ENCODE measurements around the gene PCDH8.

The PCDH8 gene, protein sequence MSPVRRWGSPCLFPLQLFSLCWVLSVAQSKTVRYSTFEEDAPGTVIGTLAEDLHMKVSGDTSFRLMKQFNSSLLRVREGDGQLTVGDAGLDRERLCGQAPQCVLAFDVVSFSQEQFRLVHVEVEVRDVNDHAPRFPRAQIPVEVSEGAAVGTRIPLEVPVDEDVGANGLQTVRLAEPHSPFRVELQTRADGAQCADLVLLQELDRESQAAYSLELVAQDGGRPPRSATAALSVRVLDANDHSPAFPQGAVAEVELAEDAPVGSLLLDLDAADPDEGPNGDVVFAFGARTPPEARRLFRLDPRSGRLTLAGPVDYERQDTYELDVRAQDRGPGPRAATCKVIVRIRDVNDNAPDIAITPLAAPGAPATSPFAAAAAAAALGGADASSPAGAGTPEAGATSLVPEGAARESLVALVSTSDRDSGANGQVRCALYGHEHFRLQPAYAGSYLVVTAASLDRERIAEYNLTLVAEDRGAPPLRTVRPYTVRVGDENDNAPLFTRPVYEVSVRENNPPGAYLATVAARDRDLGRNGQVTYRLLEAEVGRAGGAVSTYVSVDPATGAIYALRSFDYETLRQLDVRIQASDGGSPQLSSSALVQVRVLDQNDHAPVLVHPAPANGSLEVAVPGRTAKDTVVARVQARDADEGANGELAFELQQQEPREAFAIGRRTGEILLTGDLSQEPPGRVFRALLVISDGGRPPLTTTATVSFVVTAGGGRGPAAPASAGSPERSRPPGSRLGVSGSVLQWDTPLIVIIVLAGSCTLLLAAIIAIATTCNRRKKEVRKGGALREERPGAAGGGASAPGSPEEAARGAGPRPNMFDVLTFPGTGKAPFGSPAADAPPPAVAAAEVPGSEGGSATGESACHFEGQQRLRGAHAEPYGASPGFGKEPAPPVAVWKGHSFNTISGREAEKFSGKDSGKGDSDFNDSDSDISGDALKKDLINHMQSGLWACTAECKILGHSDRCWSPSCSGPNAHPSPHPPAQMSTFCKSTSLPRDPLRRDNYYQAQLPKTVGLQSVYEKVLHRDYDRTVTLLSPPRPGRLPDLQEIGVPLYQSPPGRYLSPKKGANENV

DNA sequence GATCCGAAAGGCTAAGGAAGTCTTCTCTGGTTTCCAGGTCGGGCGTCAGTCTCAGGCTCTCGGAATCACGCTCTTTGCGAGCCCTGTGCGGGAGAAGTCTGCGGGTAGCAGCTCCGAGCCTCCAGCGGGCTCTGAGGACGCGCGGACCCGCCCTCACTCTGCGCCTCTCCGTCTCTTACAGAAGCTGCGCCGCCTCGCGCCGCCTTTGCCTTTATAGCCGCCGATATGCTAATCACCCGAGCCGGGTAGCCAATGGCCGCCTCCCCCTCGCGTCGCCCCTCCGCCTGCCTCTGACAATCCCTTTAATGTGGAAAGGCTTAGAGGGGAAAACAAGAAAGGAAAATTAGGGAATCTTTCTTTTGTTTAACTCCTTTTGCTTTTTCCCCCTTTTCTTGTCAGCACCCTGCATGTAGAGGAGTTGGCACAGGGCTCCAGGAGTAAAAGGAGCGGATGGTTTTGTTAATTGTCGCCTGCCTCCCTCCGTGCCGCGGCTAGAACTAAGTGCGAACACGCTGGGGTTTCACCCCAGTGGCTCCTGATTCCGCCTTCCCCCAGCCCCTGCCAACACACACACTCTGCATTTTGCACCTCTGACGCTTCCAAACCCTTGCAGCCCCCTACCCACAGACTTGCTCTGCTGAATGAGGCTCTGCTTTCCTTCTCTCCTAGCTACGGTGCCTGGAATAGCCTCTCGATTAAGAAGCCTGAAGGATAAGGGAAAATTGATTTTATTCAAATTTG lies at the start of gene PCDH8:
TSS of gene PCDH8 (minus strand) at position 186 of the 741 bp plus-strand sequence. CDS start 204 bp downstream, outside the sequence.
- DNase-seq: peak; percentile 85 to 91

DNA sequence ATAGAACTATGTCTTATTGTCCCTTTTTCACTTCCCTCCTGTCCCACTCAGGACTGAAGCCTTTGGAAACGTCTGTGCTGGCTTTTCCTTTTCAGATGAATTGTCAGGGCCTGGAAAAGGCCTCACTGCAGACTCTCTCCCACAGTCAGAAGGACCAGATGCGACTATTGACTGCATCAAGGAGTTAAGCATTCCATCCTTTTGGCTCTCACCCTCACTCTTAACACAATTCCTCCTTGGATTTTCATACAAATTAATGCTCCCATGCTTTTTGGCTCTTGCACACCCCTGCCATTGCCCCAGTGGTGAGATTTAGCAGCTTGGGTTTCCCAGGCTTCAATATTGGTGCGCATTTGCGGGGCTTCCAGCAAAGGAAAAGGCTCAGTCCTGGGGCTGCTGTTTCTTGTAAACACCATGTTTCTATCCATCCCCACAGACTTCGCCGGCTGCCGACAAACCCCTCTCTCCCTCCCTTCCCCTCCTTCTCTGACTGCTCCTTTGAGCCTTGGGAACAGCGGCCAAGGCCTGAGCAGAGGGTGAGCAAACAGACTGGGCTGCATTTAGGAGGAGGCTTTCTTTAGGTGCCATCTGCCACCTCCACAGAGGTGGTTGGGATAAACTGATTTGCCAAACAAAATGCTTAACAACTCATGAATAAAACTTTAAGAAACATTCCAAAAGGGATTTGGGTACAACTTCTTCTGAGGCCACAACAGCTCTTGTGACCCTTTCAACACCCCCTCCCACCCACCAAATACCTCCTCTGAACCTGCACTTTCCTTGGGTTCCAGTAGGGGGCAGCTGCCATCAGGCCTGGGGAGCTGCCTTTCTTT lies 48.6 kb upstream of the PCDH8 start:
- peak in 1 of 2 experiments; percentile 6 for DNase-seq

DNA sequence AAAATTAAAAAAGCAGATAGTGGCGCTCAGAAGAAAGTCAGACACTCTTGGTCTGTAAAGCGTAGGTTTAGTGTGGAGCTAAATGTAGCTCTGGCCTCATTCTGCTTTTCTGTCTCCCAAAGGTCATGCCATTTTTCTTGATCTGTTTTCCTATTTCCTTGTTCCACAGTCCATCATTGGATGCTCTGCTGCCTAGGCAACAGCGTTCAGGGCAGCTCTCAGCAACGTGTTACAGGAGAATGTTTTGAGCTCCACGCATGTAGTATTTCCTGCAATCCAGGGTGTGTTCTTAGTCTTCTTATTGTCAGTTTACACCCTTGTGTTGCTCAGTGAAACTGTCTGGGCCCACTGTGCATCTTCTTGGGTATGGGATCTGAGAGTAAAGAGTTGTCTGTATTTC lies 46.0 kb upstream of the PCDH8 start:
- no peak for DNase-seq

DNA sequence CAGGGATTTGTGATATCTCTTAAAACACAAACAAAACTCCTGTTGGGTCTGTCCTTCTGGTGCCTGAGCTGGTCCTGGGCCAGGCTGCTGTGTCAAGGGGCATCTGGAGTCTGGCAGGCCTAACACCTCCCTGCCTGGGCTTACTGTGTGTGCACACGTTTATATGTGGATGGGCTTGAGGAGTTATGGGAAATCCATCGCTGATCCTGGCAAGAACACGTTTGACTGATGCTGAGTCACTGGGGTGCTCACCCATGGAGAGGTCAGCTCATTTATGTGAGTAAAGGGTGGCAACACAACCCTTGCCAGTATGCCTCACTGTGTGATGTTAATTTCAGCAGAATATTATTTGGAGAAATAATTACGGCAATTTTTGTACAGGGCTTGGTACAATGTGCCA lies 44.5 kb upstream of the PCDH8 start:
- DNase-seq: no peak

DNA sequence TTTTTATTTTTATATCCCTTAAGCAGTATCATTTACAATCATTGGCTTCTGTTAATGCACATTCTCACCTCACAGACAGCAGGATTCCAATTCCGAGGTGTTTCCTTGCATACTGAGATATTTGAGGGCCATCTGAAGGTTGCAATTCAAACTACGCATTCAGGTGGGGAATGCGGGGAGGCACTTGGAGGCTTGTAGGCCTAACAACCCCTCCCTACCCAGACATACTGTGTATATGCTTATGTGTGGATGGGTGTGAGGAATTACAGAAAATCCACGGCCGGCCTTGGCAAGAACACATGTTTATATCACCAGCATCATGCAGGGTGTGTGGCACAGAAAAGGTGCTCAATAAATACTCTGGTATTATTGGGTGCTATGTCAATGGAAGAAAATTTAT lies 43.3 kb upstream of the PCDH8 start:
- DNase-seq: no peak

DNA sequence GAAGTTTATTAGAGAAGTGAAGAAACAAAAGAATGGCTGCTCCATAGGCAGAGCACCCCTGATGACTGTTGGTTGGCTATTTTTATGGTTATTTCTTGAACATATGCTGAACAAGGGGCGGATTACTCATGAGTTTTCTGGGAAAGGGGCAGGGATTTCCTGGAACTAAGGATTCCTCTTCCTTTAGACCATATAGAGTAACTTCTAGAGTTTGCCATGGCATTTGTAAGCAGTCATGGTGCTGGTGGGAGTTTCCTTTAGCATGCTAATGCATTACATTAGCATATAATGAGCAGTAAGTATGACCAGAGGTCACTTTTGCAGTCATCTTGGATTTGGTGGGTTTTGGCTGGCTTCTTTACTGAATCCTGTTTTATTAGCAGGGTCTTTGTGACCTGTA lies 38.7 kb upstream of the PCDH8 start:
- DNase-seq: no peak

DNA sequence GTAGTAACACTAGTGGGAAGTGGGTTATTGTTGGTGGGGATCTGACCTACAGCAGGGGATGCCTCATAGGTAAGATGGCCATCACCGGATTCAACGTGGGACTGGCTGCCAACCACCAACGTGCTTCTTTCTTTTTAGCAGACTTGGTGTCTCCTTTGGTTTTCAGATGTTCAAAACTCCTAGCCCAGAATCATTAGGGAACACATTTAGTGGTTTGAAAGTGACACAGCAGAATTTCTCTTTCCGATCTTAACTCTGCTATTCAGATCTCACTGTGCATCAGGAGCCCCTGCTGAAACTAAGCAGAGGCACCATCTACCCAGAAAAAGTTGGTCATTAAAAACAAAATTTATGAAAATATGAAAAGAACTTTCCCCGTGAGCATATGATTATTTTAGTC lies 36.7 kb upstream of the PCDH8 start:
- no peak for DNase-seq

DNA sequence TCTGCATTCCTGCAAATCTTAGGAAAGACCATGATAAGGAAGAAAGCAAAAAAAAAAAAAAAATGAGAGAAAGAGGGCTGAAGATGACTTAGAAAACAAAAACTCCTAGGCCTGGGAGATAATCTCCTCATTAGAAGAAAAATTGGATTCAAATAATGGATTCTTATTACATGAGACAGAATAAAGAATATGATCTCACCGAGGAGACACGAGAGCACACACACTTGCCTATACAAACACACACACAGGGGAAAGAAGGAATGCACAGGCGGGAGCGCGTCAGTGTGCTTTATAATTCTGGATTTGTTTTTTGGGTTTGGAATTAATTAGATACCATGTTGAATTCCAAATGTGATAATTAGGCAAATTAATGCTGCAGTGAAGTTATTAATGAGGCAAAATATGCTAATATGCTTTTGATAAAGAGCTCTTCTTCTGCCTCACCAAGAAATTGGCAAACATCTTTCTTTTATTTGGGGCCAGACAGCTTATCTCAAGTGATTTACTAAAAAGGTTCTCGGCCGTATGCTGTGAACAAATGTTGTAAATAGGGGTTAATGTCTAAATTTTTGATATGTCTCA lies 36.1 kb upstream of the PCDH8 start:
- DNase-seq: no peak

DNA sequence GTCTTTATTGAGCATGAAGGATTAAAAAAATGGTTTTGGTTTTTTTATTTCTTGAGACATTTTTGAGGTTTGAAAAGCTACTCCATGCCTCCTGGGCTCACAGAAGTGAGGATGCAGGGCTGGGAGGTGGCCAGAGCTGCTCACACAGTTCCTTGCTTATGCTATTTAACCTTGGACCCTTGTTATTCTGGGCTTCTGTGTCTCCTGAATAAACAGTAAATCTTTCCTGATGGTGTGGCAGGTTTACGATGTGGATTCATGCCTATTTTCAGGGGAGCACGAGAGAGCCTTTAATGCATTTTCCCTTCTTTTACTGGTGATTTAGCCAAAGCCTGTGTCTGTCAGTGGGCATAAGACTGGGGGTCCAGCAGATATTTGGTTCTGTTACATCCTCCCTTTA lies 34.3 kb upstream of the PCDH8 start:
- no peak for DNase-seq

DNA sequence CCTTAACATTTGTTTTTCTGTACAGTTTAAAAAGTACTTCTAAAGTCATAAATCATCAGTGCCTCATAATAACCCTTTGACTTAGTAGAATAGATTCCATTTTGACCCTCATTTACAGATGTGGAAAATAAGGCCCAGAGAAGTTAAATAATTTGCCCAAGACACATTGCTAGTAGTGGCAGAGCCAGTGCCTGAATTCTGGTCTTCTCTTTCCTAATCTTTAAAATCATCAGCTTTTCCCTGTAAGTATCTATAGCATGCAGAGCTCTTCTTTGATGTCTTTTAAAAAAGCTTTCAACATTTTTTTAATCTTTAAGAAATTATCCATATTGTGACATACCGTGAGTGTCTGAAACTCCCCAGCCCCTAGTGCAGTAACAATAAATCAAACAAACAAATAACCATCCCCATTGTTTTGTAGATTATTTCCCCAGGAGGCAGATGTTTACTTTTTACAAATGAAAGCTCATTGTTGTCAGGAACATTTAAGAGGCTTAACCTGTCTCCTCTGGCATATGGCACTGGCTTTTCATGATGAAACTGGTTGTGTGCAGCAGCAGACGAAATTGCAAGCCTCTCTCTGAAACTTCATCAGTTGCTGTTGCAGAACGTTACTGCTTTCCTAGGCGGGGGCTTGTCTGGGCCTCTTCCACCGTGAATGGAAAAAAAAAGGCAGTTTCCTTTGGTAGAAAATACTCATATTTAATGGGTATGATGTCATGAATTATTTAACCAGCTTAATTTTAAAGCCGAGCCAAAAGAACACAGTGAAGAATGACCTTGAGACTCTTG lies 31.7 kb upstream of the PCDH8 start:
- no peak for DNase-seq

DNA sequence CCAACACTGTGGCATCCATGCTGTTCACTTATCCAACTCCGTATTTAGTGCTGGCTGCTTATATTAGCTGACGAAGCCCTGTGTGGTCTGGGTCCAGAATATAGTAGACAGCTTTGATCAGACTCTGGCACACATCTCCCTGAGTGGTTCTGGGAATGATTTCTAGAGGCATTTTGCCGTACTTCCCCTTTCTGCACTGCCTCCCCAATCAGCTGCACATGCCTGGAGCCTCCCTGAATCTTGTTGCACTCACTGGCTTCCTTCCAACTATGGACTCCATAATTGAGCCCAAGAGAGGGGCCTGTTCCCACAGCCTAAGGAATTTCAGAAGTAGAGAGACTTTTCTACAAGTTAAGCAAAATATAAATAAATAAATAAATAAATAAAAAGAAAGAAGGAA lies 30.4 kb upstream of the PCDH8 start:
- DNase-seq: no peak

DNA sequence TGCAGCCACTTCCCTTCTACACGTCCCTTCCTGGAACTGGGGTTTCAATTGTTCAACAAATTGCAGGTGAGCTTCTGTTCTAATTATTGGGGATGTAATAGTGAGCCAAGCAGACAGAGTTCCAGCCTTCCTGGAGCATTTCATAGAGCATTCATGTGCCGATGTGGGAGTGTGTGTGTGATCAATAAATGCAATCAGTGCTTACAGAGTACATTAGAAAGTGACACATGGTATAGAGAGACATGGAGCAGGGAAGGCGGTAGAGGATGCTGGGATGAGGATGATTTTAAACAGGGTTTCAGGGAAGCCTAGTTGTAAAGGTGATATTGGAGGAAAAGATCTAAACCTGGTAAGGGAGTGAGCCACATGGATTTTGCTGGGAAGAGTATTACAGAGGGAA lies 21.7 kb upstream of the PCDH8 start:
- DNase-seq: no peak

DNA sequence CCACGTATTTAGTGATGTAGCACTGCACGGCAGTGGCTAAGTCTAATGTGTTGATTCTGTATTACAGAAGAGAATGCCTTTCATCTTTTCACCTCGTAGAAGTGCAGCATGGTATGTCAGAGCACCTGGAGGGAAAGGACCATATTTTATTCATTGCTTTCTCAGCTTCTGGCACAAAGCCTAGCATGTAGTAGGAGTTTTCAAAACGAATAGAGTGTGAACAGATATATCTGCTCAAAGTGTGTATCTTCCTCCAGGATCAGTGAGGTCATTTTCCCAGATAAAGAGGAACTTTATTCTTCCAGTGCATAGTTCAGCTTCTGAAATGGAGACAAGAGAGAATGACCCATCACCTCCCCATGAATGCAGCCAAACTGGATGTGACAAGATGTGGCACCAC lies 21.2 kb upstream of the PCDH8 start:
- no peak for DNase-seq

DNA sequence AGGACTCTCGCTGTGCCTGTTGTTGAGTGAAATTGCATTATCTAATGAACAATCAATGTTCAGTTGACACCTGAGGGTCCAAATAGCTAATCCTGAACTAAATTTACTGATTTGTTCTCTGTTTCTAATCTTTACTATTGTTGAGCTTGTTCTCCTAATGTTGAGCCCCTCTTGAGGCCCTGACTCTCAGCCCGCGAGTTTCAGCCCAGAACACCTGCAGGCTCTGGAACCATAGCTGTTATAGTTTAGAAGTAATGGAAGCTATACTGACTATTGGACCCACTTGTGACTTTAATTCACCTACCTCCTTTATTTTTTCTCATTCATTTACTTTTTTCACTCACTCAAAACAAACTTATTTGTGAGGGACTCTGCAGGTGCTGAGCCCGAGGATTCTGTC lies 20.6 kb upstream of the PCDH8 start:
- no peak for DNase-seq

DNA sequence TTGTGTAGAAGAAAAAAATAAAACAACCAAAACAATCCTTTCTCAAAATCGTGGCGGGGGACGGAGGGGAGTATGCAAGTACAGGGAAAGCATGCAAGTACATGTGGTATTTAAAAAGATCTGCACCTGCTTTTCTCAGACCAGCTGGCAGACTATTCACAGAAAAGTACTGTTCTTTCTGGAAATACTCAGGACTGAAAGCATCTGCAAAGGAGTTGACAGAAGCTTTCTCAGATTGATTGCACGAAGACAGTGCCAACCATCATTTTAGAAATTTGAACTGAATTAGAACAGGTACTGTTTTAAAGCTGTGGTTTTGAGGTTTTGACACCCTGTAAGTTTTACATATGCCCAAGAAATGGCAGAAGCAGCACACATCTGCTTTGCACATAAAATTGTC lies 19.8 kb upstream of the PCDH8 start:
- DNase-seq: no peak

DNA sequence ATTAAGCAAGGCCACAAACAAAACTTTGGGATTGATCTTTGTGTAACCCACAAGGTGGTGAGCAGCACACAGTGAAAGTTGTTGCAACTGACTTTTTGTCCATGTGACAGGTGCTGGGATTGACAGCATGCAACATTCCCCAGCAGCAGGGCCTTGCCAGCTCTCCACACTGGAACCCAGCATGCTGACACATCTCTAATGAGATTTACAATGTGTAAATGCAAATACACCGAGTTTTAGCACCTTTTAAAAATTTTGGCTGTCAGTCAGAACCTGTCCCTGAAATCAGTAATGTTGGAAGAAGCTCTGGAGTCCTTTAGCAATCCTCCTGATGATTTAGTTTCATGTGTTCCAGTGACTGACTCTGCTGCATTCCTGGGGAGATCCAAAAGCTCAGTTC lies 16.5 kb upstream of the PCDH8 start:
- DNase-seq: no peak

DNA sequence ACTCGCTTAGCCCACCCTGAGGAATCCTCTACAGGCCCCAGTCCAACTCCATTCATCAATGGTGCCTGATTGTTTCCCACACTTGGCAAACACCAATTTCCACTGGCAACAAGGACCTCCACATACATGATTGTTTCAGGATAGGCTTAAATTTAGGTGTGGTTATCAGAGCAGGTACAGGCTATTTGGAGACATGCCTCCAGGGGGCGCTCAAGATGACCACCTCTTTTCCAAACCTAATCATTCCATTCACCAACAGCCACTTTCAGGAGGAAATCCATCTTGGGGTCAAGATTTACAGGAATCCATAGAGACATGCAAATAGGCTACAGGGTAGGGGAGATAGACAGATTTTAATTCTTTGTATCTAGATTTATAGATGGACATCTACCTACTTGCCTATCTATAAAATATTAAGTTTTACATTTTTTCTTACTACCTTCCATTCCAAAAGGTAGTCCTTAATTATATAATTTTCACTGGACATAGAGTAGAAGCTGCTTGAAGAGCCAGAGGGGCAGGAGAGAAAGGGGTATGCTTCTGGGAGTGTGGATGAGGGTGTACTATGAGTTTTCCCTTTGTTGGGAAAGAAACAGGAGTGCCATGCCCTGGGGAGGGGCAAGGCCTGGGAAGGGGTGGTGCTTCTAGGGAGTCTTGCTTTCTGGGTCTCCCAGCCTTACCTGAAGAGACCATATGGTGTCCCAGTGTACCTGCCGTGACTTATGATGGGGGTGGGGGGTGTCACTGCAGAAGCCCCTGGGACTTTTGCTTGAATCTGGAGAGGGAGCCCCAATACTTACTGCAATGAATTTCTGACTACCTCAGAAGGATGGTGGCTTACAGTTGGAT lies 14.1 kb upstream of the PCDH8 start:
- peak in 1 of 2 experiments; percentile 45 for DNase-seq

DNA sequence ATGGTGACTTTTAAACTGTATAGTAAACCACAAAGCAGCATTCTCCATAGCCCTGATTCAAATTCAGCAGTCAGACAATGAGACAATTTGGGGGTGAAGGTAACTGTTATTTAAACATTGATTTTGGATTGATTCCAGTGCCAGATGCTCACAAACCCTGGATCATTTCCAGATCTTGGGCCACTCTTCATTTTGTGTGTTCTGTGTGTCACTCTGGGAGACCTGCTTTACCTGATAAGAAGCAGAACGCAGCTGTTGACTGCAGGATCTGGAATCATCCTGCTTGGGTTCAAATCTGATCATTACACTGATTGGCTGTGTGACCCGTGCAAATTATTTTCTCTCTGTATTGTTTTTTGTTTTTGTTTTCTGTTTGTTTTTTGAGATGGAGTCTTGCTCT lies 4.0 kb upstream of the PCDH8 start:
- DNase-seq: no peak

DNA sequence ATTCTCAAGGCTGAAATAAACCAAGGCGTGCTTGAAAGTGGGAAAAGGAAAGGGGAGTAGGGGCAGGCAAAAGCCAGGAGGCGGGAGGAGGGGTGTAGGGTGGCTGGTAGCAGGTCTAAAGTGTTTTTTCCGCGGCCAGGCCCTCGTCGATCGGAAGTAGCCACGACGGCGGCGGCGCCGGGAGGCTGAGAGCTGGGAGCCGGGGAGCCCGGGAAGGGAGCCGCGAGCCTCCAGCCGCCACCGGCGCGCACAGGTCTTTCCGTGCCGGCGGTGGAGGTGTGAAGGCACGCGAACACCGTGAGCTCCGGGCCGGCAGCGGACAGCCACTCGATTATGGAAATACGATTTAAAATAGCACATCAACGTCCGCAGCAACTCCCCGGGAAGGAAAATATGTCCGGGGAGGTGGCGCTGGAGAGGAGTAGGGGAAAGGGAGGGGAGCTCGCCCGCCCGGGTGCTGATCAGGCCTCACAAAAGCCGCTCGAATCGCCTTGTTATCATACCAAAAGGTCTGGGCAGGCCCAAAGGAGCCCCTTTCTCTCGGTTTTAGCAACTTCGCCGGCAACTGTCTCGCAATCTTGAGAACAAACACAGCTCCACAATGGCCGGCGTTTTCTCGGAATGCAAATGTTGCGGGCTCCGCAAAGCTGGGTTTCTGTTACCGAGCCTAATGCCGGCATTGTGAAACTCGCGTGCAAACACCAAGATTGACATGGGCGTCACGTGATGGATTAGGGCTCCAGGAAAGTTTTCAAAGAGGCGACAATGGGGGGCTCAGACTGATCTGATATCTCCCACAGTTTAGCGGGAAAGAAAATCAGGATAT lies 2.9 kb upstream of the PCDH8 start:
- peak; percentile 19 to 62 for DNase-seq
